HG03066 (cell line): ENCODE results near the gene PYCARD.
A peak's percentile ranks its signal among the peaks of the same experiment; 100 is the strongest.
"Not testable (repeated sequence)": the region's sequence is repeated elsewhere in the genome, so short reads cannot be mapped to it uniquely, and the experiment has no call there.

Experiments used
- ATAC-seq: cut with Tn5 transposase; IDR thresholded peaks from one replicate; pipeline ENCODE4 v1.9.1; 2021; ENCODE audit warnings: low read depth; ENCODE audit not compliant: unreplicated experiment

Gene PYCARD

DNA sequence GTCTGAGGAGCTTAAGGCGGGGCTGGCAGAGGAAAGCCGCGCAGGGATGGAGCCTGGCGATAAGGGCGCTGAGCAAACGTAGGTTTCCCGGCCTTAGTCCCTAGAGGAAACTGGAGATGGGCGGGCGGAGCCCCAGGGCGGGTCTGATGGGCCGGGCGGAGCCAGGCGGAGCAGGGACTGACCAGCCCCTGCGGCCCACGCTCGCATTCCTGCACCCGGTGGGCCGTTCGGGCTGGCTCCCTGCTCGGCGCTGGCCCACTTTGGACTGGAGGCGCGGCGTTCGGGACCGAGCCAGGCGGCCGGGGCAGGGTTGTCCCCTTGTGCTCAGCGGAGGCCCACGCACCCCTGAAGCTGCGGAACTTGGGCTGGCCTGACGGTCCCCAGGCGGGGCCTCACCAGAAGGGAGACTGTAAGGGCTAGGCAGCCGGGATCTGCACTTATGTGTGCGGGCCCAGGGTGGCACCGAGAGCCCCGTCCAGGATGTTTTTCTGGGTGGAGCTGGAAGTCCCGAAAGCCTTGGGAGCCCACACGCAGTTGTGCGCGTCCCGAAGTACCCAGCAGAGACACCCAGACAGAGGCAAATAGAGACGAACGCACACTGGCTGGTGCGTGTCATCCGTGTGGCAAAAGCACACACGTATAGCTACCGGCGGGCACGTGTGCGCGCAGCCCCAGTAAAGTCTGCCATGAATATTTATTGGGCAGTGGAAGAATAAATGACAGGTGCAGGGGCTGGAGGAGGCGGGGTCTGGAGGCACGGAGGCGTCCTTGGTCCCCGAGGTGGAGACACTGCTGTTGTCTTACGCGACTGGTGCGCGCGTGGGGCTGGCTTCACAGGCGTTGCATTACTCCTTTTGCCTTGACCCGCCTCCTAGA is 13.0 kb upstream of the PYCARD start:
- ATAC-seq: no peak

DNA sequence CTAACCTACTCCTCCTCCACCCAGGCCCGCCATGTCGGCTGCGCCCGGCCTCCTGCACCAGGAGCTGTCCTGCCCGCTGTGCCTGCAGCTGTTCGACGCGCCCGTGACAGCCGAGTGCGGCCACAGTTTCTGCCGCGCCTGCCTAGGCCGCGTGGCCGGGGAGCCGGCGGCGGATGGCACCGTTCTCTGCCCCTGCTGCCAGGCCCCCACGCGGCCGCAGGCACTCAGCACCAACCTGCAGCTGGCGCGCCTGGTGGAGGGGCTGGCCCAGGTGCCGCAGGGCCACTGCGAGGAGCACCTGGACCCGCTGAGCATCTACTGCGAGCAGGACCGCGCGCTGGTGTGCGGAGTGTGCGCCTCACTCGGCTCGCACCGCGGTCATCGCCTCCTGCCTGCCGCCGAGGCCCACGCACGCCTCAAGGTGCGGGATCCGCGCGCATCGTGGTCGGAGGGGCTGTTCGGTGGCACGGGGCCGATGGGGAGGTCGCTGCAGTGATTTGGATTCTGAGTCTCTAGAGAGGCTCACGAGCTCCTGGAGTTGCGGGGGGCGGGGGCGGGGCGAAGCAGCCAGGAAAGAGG is 12.2 kb upstream of the PYCARD start:
- no peak for ATAC-seq

DNA sequence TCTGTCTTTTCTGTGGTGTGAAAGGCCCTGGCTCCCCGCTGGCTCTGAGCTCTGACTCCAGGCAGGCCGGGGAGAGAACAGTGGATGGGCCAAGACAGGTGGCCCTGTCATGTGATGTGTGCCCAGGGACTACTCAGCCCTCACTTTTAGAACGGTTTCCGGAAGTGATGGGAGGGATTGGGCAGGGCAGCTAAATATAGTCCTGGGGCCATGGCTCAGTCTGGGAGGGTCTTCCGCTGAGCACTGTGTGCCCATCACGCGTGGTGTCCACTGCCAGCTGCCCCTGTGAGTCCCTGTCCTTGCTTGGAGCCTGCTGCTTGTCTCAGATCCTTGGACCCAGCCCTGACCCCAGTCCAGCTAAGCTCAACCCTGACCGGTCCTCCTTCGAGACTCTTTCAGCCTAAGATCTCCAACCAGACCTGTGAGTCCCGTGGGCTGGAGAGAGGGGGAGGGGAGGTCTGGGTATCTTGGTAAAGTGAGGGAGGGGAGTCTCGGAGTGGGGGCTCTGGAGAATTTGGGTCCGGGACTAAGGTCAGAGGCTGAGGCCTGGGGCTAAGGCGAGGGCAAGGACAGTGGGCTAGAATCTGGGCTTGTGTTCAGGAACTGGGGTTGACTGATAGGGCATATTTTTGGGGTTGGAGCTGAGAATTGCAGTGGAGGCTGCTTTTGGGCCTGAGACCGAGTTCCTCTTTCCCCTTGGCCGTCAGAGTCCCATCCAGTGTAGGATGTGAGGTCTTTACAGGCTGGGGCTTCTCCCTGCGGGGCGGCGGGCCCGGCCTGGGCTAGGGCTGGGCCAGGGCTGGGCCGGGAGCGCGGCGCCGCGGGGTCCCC is 11.5 kb upstream of the PYCARD start, which contains the start of gene TRIM72:
TSS of gene TRIM72 (plus strand) at position 243 of the 831 bp plus-strand sequence. CDS start 620 bp downstream, outside the sequence.
- no peak for ATAC-seq

DNA sequence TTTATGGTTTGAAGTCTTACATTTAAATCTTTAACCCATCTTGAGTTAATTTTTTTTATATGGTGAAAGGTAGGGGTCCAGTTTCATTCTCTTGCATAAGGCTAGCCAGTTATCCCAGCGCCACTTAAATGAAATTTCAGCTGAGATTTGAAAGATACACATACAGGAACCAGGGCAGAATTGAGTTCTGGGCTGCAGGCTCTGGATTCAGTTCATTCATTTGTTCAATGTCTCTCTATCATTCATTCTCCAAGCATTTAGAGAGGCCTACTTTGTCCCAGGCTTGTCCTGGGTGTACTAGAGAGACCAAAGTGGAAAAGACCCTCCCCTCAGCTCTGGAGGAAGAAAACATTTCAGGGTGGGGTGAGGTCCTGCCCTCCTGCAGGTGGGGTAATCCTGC is 10.8 kb upstream of the PYCARD start:
- ATAC-seq: no peak

DNA sequence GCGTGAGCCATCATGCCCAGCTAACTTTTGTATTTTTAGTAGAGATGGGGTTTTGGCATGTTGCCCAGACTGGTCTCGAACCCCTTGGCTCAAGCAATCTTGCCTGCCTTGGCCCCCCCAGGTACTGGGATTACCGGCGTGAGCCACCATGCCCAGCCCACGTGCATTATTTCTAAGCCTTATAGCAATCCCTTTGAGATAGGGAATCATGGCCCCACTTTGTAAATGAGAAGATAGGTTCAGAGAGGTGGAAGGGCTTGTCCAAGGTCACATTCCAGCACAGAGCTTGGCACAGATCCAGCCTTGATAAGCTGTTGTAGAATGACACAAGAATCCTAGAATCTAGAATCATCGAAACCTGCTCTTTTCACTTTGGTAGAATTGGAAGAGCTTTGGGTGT is 4.2 kb upstream of the PYCARD start:
- no peak for ATAC-seq

DNA sequence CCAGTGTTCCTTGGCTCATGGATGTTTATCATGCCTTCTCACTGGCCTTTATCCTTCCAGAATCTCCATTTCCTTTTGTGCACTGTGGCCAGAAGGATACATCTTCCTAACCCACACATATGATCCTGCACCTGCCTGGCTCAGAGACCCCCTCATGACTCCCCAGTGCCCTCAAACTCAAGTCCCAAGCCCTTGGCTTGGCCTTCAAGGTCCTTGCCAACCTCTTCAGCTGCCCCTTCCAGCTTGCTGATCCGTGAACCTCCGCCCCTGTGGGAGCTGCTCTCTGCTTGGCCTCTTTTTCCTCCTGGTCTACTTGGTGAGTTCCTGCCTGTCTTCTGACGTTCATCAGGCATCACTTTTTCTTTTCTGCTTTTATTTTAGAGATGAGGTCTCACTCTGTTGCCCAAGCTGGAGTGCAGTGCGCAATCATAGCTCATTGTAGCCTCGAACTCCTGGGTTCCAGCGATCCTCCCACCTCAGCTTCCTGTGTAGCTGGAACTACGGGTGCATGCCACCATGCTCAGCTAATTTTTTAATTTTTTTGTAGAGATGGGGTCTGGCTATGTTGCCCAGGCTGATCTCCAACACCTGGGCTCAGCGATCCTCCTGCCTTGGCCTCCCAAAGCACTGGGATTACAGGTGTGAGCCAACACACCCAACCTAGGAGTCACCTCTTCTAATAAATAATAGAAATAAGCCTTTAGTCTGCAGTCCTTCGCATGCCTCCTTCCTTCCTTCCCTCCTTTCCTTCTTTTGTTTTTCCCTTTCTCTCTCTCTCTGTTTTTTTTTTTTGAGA is 2.5 kb upstream of the PYCARD start:
- ATAC-seq: no peak

DNA sequence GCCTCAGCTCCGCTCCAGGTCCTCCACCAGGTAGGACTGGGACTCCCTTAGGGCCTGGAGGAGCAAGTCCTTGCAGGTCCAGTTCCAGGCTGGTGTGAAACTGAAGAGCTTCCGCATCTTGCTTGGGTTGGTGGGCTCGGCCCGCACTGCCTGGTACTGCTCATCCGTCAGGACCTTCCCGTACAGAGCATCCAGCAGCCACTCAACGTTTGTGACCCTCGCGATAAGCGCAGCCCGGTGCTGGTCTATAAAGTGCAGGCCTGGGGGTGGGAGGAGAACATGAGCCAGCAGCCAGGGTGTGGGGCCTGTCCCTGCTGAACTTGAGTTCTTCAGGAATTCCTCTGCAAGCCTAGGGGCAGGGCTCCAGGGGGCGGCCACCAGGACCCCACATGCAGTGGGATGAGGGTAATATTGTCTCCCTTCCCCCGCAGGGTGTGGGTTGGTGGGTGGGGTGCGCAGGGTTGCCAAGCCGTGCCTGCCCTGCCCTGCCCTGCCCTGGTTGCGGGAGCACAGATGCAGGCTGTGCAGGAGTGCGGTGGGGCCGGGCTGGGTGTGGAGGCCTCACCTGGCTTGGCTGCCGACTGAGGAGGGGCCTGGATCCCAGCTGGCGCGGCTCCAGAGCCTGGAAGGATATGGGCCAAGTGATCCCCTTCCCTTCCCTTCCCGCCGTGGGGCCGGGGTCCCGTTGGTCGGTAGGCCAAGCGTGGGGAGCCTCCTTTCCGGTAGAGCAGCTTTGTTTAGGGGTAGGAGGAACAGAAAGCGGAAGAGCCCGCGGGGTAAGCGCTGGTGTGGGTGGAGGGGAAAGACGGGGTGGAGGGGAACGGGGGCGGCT is 762 bp downstream of the PYCARD start:
- peak; percentile 55 for ATAC-seq

DNA sequence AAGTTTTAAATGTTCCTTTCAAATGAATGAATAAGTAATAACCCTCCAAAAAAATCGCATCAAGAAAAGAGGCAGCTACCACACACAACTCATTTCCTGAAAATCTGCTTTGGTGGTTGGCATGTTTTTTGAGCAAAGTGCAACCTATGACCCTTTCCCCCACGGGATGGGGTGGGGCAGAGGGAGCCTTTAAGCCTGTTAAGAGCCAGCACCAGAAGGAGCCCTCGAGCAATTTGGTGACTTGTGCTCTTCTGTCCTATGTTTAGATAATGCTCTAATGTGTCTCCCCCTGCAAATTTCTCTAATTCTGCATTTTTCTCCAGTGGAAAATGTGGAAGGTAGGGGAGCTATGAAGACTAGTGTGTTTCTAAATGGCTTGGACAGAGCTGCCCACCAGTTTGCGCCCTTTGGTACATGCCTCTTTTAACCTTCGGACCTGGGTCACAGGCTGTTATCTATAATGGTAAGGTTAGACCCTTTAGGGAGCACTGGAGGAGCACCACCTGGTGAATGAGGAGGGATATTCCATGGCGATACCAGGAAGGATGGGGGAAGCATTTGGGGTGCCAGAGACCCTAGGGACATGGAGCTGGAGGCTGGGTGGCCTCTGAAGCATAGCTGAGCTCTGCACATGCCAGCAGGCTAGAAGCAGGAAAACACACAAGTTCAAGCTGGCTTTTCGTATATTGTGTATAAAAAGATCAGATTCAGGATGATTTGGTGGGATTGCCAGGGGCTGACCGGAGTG is 1.6 kb downstream of the PYCARD start:
- ATAC-seq: no peak

DNA sequence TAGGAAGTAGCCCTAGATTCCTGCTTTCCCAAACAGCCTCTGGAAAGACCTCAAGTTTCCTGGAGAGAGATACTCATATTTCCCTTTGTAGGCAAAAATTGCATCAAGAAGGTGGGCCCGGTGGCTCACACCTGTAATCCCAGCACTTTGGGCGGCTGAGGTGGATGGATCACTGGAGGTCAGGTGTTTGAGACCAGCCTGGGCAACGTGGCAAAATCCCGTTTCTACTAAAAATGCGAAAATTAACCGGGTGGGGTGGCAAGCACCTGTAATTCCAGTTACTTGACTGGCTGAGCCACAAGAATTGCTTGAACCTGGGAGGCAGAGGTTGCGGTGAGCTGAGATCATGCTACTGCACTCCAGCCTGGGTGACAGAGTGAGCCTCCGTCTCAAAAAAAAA is 2.4 kb downstream of the PYCARD start:
- ATAC-seq: not testable (repeated sequence)

DNA sequence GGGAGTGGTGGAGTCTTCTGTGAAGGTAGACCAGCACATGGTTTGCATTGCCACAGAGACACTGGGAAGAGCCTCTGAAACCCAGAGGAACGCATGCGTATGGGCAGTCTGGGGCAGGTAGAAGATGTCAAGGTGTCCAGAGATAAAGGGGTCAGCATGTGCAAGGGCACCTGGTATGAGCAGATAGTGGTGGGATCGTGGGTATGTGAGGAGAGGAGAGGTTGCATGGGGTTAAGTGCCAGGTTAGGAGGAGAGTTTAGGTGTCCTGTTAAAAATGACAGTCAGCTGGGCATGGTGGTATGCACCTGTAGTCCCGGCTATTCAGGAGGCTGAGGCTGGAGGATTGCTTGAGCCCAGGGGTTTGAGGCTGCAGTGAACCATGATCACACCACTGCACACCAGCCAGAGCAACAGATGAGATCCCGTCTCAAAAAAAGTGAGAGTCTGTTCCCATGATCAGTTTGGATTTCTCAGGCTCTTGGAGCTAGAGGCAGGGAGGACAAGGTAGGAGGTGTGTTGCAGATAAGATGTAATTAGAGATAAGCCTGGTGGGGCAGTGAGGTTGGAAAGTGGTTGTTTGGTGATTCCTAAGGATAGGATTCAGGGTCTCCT is 3.0 kb downstream of the PYCARD start:
- ATAC-seq: no peak

DNA sequence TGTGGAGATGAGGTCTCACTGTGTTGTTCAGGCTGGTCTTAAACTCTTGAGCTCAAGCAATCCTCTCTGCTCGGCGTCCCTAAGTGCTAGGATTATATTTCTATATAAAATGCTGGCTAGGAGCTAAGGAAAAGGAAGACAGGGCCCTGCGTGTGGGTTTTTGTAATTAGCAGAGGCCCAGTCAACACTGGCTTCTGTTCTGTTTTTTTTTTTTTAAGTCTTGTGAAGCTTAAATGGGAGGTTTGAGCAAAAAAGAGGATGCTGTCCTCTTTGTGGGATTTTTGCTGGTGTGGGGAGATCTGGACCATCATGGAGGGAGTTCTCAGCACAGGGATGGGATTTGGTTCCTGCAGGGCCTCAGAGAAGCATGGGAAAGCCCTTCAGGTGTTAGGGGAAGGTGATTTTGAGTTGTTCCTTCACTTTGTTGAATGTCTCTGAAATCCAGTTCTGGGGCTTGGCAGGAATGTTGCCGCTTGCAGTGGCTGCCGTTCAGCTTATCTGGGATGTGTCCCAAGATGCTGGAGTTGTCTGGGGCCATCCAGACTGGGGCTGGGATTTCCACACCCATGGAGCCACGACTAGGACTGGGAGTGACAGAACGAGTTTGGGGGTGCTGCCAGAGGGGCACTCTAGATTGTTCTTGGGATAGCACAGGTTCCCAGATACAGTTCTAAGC is 4.2 kb downstream of the PYCARD start:
- no peak for ATAC-seq

DNA sequence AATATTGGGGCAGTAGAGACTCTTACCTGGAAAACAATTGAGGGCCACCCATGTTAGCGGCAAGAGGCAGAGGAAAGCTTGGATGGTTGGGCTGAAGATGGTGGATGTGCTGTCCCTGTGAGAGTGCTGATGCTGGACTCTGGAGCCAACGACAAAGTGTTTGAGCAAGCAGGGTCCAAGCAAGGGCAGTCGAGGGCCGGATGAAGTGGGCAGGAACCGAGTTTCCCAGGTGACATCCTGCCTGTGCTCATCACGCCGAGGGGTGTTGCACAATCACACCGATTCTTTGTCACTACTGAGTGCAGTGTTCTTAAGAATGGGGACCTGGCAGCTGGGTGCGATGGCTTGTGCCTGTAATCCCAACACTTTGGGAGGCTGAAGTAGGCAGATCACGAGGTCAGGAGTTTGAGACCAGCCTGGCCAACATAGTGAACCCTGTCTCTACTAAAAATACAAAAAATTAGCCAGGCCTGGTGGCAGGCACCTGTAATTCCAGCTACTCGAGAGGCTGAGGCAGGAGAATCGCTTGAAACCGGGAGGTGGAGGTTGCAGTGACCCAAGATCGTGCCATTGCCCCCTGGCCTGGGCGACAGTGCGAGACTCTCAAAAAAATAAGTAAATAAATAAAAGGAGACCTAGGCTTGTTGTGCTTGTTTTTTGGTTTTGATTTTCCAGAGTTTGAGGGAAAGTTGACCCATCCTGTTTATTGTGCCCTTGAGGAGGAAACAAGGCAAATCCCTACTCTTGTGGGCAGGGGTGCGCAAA is 6.1 kb downstream of the PYCARD start:
- no peak for ATAC-seq

DNA sequence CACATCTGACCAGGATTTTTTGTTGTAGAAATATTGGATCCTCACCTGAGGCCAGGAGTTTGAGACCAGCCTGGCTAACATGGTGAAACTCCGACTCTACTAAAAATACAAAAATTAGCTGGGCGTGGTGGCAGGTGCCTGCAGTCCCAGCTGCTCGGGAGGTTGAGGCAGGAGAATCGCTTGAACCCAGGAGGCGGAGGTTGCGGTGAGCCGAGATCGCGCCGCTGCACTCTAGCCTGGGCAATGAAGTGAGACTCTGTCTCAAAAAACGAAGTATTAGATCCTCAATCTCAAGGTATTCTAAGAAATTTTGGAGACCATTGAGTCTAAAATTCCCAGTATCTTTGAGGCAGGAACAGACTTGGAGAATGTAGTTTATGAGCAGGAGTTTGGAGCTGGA is 6.7 kb downstream of the PYCARD start:
- not testable (repeated sequence) for ATAC-seq

DNA sequence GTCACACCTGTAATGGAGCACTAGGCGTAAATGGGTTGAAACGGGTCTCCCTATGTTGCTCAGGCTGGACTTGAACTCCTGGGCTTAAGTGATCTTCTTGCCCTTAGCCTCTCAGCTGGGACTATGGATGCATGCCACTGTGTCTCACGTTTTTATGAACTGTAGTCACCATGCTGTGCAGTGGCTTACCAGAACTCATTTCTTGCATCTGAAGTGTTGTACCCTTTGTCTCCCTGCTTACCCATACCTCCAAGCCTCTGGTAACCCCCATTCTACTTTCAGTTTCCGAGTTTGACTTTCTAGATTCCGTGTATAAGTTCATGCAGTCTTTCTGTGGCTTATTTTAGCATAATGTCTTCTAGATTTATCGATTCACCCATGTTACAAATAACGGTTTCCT is 7.7 kb downstream of the PYCARD start:
- ATAC-seq: no peak

DNA sequence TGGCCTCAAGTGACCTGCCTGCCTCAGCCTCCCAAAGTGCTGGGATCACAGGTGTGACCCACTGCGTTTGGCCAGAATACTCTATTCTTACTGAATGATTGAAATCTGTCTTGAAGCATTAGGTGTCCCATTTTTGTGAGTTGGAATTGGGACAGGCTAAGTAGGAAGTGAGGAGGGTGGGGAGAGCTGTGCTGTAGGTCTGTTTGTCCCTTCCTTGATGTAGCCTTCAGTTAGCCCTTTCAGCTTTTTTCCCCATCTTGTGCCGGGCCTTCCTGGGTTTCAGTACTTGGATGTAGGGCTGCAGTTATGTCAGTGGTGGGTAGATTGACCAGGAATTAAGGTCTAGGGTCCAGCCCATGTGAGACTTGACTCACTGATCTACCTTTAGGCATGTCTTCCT is 8.7 kb downstream of the PYCARD start:
- no peak for ATAC-seq

DNA sequence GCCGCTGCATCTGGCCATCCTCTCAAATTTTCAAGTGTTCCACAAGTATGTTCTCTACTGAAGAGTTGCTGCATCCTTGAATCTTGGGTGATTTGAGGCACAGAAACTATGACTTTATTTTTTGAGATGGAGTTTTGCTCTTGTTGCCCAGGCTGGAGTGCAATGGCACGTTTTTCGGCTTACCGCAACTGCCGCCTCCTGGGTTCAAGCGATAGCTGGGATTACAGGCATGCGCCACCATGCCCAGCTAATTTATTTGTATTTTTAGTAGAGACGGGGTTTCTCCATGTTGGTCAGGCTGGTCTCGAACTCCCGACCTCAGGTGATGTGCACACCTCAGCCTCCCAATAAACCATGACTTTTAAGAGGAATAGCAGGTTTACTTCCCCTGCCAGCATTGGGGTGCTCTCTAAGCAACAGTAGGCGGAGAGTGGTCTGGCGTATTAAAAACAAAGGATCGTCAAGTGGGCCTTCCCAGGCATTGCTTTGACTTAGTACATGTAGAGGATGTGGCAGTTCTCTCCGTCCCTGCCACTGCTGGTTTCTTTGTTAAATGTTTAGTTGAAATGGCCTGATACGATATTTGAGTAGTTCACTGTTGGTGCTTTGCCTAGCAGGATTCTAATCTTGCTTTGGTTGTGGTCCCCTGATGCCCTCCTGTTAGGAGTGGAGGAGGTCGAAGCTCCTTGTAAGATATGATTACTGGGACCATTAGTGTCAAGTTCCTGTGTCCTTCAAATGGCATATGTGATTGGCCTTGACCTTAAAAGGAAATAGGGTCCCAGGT is 9.5 kb downstream of the PYCARD start:
- ATAC-seq: no peak
